H1 (cell line): ENCODE data around the gene LPO. TPM values are rescaled to one million over a fixed set of nuclear protein-coding genes. Genes with fewer than 3 reads are reported as not detected.

Experiments
- CTCF ChIA-PET: fragments of 300-600 bp; sonication (Branson Sonifier 250); formaldehyde crosslinking; loops from one replicate; lab custom pipeline; 2021; ENCODE audit not compliant: partially characterized antibody; lab: Charles Lee
- POLR2A ChIA-PET: fragments of 300-600 bp; sonication (Branson Sonifier 250); formaldehyde crosslinking; loops from one replicate; lab custom pipeline; 2021; ENCODE audit warnings: inconsistent platforms; ENCODE audit not compliant: partially characterized antibody; lab: Charles Lee
- DNase-seq, 2 experiments: peaks; one replicate each; pipeline versions ENCODE4 v3.0.0 to v3.0.0-alpha.2; 2010 to 2022; ENCODE audit warnings: low spot score in 2 of 2, low read depth in 1 of 2, mixed read lengths in 1 of 2
- FAIRE-seq: peaks from 2 replicates; lab custom pipeline; 2011; peaks lifted over from hg19 to GRCh38; lab: Jason Lieb, UNC
- H2AFZ ChIP-seq: 2 replicates; pipeline ENCODE4 v1.8.1; 2012; ENCODE audit warnings: low read length, inconsistent platforms
- H2AK5ac ChIP-seq: 2 replicates; pipeline ENCODE4 v1.6.1; 2013; ENCODE audit warnings: low read depth, low read length
- H2BK120ac ChIP-seq: replicated peaks from 2 replicates; pipeline ENCODE3; 2013; ENCODE audit warnings: low read depth, low read length, inconsistent platforms
- H2BK12ac ChIP-seq: 2 replicates; pipeline ENCODE4 v1.6.1; 2013; ENCODE audit warnings: low read depth, low read length
- H2BK15ac ChIP-seq: 2 replicates; pipeline ENCODE4 v1.6.1; 2013; ENCODE audit warnings: low read length
- H2BK20ac ChIP-seq: 2 replicates; pipeline ENCODE4 v1.6.1; 2013; ENCODE audit warnings: low read length
- H2BK5ac ChIP-seq: 2 replicates; pipeline ENCODE4 v1.6.1; 2013; ENCODE audit warnings: low read depth, low read length
- H3K14ac ChIP-seq: 2 replicates; pipeline ENCODE4 v1.6.1; 2013; ENCODE audit warnings: inconsistent platforms; ENCODE audit not compliant: insufficient read length
- H3K18ac ChIP-seq: 2 replicates; pipeline ENCODE4 v1.6.1; 2013; ENCODE audit warnings: low read length; ENCODE audit errors: extremely low read depth
- H3K23ac ChIP-seq: 2 replicates; pipeline ENCODE4 v1.6.1; 2013; ENCODE audit warnings: inconsistent platforms; ENCODE audit not compliant: insufficient read length
- H3K23me2 ChIP-seq: 2 replicates; pipeline ENCODE4 v1.6.1; 2013; ENCODE audit warnings: low read depth, low read length
- H3K27ac ChIP-seq: 2 replicates; pipeline ENCODE4 v1.6.1; 2011; ENCODE audit warnings: low read depth, low read length, inconsistent platforms
- H3K27me3 ChIP-seq, 4 experiments: replicated peaks in 1 of 4; 1 replicate in 1 of 4; 2 replicates in 3 of 4; pipeline versions ENCODE4 v1.6.1 to v1.8.1; 2011 to 2013; ENCODE audit warnings: low read length in 3 of 4, mild to moderate bottlenecking in 3 of 4, inconsistent platforms in 2 of 4, mixed read lengths in 2 of 4, moderate library complexity in 1 of 4; ENCODE audit not compliant: control insufficient read depth in 3 of 4, insufficient read depth in 3 of 4; ENCODE audit errors: extremely low read depth in 1 of 4
- H3K36me3 ChIP-seq, 4 experiments: 2 replicates each; pipeline versions ENCODE4 v1.6.1 to v1.8.1; 2011 to 2013; ENCODE audit warnings: mild to moderate bottlenecking in 4 of 4, low read length in 3 of 4, moderate library complexity in 2 of 4, control low read depth in 1 of 4, inconsistent platforms in 1 of 4; ENCODE audit not compliant: insufficient read depth in 4 of 4, control insufficient read depth in 2 of 4
- H3K4ac ChIP-seq: replicated peaks from 2 replicates; pipeline ENCODE3; 2013; ENCODE audit warnings: low read length, low read depth, mixed read lengths, inconsistent platforms; ENCODE audit not compliant: insufficient read length
- H3K4me1 ChIP-seq, 4 experiments: replicated peaks in 1 of 4; 1 replicate in 1 of 4; 2 replicates in 3 of 4; pipeline versions ENCODE4 v1.6.1 to v1.8.1; 2011 to 2013; ENCODE audit warnings: low read length in 3 of 4, inconsistent platforms in 2 of 4, mixed read lengths in 1 of 4; ENCODE audit not compliant: insufficient read depth in 4 of 4, control insufficient read depth in 3 of 4
- H3K4me2 ChIP-seq, 2 experiments: 2 replicates each; pipeline versions ENCODE4 v1.6.1 to v1.8.1; 2011 to 2013; ENCODE audit warnings: low read depth in 2 of 2, low read length in 2 of 2, control low read depth in 1 of 2, inconsistent platforms in 1 of 2, mild to moderate bottlenecking in 1 of 2; ENCODE audit not compliant: insufficient read depth in 1 of 2
- H3K4me3 ChIP-seq, 4 experiments: fragments of 200-600, 300-600 bp in 1 of 4; sonication (generic), shearing (Covaris generic), sonication (Bioruptor Twin) in 1 of 4; 2 replicates each; pipeline versions ENCODE4 v1.5.1 to v1.8.1; 2011 to 2016; ENCODE audit warnings: low read length in 4 of 4, low read depth in 3 of 4, control low read depth in 2 of 4, inconsistent platforms in 2 of 4, mild to moderate bottlenecking in 2 of 4, mixed read lengths in 1 of 4, moderate library complexity in 1 of 4; ENCODE audit not compliant: insufficient read depth in 2 of 4; ENCODE audit errors: extremely low read depth in 1 of 4
- H3K56ac ChIP-seq: replicated peaks from 2 replicates; pipeline ENCODE3; 2013; ENCODE audit warnings: low read depth, mild to moderate bottlenecking, mixed read lengths, low read length, inconsistent platforms; ENCODE audit not compliant: insufficient read length
- H3K79me1 ChIP-seq: 2 replicates; pipeline ENCODE4 v1.6.1; 2013; ENCODE audit warnings: low read depth, low read length, control low read depth
- H3K79me2 ChIP-seq, 2 experiments: 2 replicates each; pipeline versions ENCODE4 v1.6.1 to v1.8.1; 2012 to 2013; ENCODE audit warnings: low read length in 2 of 2, mild to moderate bottlenecking in 2 of 2, inconsistent platforms in 1 of 2; ENCODE audit not compliant: insufficient read depth in 2 of 2, control insufficient read depth in 1 of 2
- H3K9ac ChIP-seq, 4 experiments: replicated peaks in 1 of 4; 1 replicate in 1 of 4; 2 replicates in 3 of 4; pipeline versions ENCODE4 v1.6.1 to v1.8.1; 2011 to 2013; ENCODE audit warnings: low read depth in 3 of 4, low read length in 3 of 4, control low read depth in 2 of 4, mild to moderate bottlenecking in 2 of 4, moderate library complexity in 2 of 4, inconsistent platforms in 1 of 4; ENCODE audit errors: extremely low read depth in 1 of 4
- H3K9me3 ChIP-seq, 2 experiments: 2 replicates each; pipeline versions ENCODE4 v1.6.1 to v1.8.1; 2012 to 2013; ENCODE audit warnings: mild to moderate bottlenecking in 2 of 2, moderate library complexity in 2 of 2, control low read depth in 1 of 2, inconsistent platforms in 1 of 2, low read depth in 1 of 2, low read length in 1 of 2, mixed read lengths in 1 of 2; ENCODE audit not compliant: insufficient read depth in 2 of 2
- H4K20me1 ChIP-seq, 2 experiments: replicated peaks in 1 of 2; 2 replicates each; pipeline versions ENCODE3 to v1.8.1; 2011 to 2013; ENCODE audit warnings: inconsistent platforms in 2 of 2, low read length in 2 of 2, mild to moderate bottlenecking in 1 of 2; ENCODE audit not compliant: insufficient read depth in 2 of 2, control insufficient read depth in 1 of 2
- H4K5ac ChIP-seq: 2 replicates; pipeline ENCODE4 v1.6.1; 2013; ENCODE audit warnings: low read length, low read depth, mixed read lengths, inconsistent platforms; ENCODE audit not compliant: insufficient read length
- H4K8ac ChIP-seq: 2 replicates; pipeline ENCODE4 v1.8.0; 2013; ENCODE audit warnings: mild to moderate bottlenecking, moderate library complexity, low read length, inconsistent platforms; ENCODE audit not compliant: insufficient read depth; ENCODE audit errors: extremely low read depth
- H4K91ac ChIP-seq: replicated peaks from 2 replicates; pipeline ENCODE3; 2013; ENCODE audit warnings: low read length, mixed read lengths, inconsistent platforms; ENCODE audit not compliant: insufficient read length
- GTF2F1 ChIP-seq: IDR thresholded peaks from 2 replicates; pipeline ENCODE4 v1.6.1; 2012; ENCODE audit warnings: low read depth, low read length, improper control_type of control experiment, borderline replicate concordance
- JUND ChIP-seq: IDR thresholded peaks from 2 replicates; pipeline ENCODE4 v1.6.1; 2011; ENCODE audit warnings: mild to moderate bottlenecking, improper control_type of control experiment, low read length
- NRF1 ChIP-seq: IDR thresholded peaks from 2 replicates; pipeline ENCODE4 v1.6.1; 2011; ENCODE audit warnings: mild to moderate bottlenecking, low read depth, low read length, improper control_type of control experiment
- SIRT6 ChIP-seq: IDR thresholded peaks from one replicate; pipeline ENCODE4 v1.7.1; 2012; ENCODE audit warnings: low read length, inconsistent platforms
- WGBS, 2 experiments: shearing (Covaris generic) in 1 of 2; methylation state at CpG; one replicate each; pipeline versions ENCODE4 v1.1.6 to v1.1.7; 2013 to 2015; ENCODE audit warnings: low lambda C conversion rate in 2 of 2, mixed read lengths in 2 of 2, inconsistent platforms in 1 of 2, low coverage in 1 of 2, missing lambda C conversion rate in 1 of 2; ENCODE audit not compliant: insufficient replicate concordance in 2 of 2, insufficient coverage in 1 of 2, insufficient read length in 1 of 2; ENCODE audit errors: extremely low coverage in 1 of 2, missing lambda C conversion rate in 1 of 2; 5-methylcytosine and 5-hydroxymethylcytosine counted together
- polyA plus RNA-seq, 7 experiments: library from polyadenylated mRNA; depleted of rRNA in 3 of 7; stranded (reverse) in 5 of 7; unstranded in 2 of 7; fragments of >200 nt in 5 of 7; fragments of 200-250 nt in 2 of 7; gene quantifications; 1 replicate in 5 of 7; 2 replicates in 1 of 7; 4 replicates in 1 of 7; pipeline versions ENCODE4 v1.2.1 to v1.2.3, GENCODE V29; 2011 to 2013; ENCODE audit warnings: missing spikeins in 2 of 7, mixed read lengths in 2 of 7
- total RNA-seq: library from RNA; stranded (reverse); fragmentation: NEBNext Ultra II Directional; extraction: Animal tissue kit (Norgen Biotek cat#: 25700); gene quantifications from 2 replicates; pipeline ENCODE4 v1.2.1, GENCODE V29; 2021

Gene LPO
- total and polyA plus RNA-seq, 2 of the 8 experiments (the other 6 are each of a cell fraction or from before 2014, with no cell fraction given), result 0.38 to 0.52 TPM

- DNase-seq, result peak in 1 of 2 experiments; percentile 20
- H3K27me3 ChIP-seq, result no peaks in the 10 kb centered on the region; a peak in 1 of 7 replicates
These were observed 27.8 kb downstream of the LPO start for GRCh38 chr17:58265902-58266875.

More at GRCh38 chr17:58265902-58266875, 27.8 kb downstream of the LPO start:
- H3K36me3 ChIP-seq, result no peaks in the 10 kb centered on the region
- H2BK5ac ChIP-seq, result no peak overlapping the region
- no peak overlapping the region for H2AFZ ChIP-seq
- H2BK120ac ChIP-seq, result no peak overlapping the region
- H3K9ac ChIP-seq, result no peak overlapping the region
- H3K56ac ChIP-seq, result no peak overlapping the region
- no peak overlapping the region for H4K5ac ChIP-seq
- H3K27ac ChIP-seq, result no peak overlapping the region
- WGBS, 2 experiments, result 88% methylated on average over 7 of the region's 7 CpGs; no CpG with 5 or more reads in 1 of the 2 experiments
- H4K8ac ChIP-seq, result no peak overlapping the region
- H3K4me1 ChIP-seq, result no peaks in the 10 kb centered on the region
- H3K4ac ChIP-seq, result no peak overlapping the region
- FAIRE-seq, result no peak
- ChIA-PET POLR2A (no interaction called here), CTCF (interaction anchor here (0.6 to 2.1 kb wide), 7 partner anchors 10 to 1445 kb away, joined by 3 to 15 read pairs (median 5); no protein-coding TSS in a partner anchor)
- no peak overlapping the region for H2AK5ac ChIP-seq
- no peak overlapping the region for H2BK15ac ChIP-seq
- H3K23ac ChIP-seq, result no peak overlapping the region
- H3K18ac ChIP-seq, result no peak overlapping the region
- no peak overlapping the region for H4K91ac ChIP-seq
- H3K79me1 ChIP-seq, result no peaks in the 10 kb centered on the region
- H3K9me3 ChIP-seq, result no peaks in the 10 kb centered on the region
- TF ChIP-seq GTF2F1 (no peak), NRF1 (no peak), SIRT6 (no peak), JUND (no peak)
- H3K4me3 ChIP-seq, result no peak overlapping the region
- H2BK20ac ChIP-seq, result no peak overlapping the region
- no peak overlapping the region for H3K4me2 ChIP-seq
- H2BK12ac ChIP-seq, result no peak overlapping the region
- no peaks in the 10 kb centered on the region for H4K20me1 ChIP-seq
- H3K14ac ChIP-seq, result no peak overlapping the region
- no peaks in the 10 kb centered on the region for H3K23me2 ChIP-seq
- no peaks in the 10 kb centered on the region for H3K79me2 ChIP-seq
